Measurements from ENCODE around the gene OR4P4. TPM values are rescaled to one million over a fixed set of nuclear protein-coding genes. Genes with fewer than 3 reads are reported as not detected.

OR4P4 gene
- total and polyA plus RNA-seq, 2 of the 13 experiments (the other 11 are each of a cell fraction or from before 2014, with no cell fraction given), result not detected

GRCh38 chr11:55661901-55662300 is 27.0 kb downstream of the OR4P4 start, which contains the start of gene OR4C6:
TSS of gene OR4C6 (plus strand) at chr11:55662201. CDS start at chr11:55665167, 2,966 bp downstream.
- POLR2A ChIA-PET, result no interaction called here

GRCh38 chr11:55669376-55669775 is 34.5 kb downstream of the OR4P4 start:
- no peaks in the 10 kb centered on the region for H3K79me2 ChIP-seq (ENCODE audit: insufficient read depth, low read length)
- FAIRE-seq (no peak), ATAC-seq (no peak), DNase-seq (ENCODE audit: low spot score) (no peak)
- H3K27ac ChIP-seq (ENCODE audit: extremely low read length, insufficient read depth, low read length), result no peak overlapping the region
- H3K4me3 ChIP-seq (replicated peaks in 1 of 3; ENCODE audit: insufficient read depth in 1 of 3, low read depth in 2 of 3, low read length in 3 of 3), result no peak overlapping the region
- no peaks in the 10 kb centered on the region for H4K20me1 ChIP-seq (ENCODE audit: insufficient read depth, low read length)
- in situ Hi-C loops (cut with HindIII; ENCODE audit: extremely low pct_ligation_motif_present, low pct_unique_long_range_greater_than_20kb) (no loop called here), intact Hi-C loops (cut with micrococcal nuclease; ENCODE audit: unreplicated experiment) (no loop called here)
- peaks cover 26% of the 10 kb centered on the region for H3K9me3 ChIP-seq (ENCODE audit: low read length)
- no peaks in the 10 kb centered on the region for H3K27me3 ChIP-seq (ENCODE audit: control insufficient read depth in 1 of 2, insufficient read depth in 2 of 2, low read length in 2 of 2)
- H3K4me2 ChIP-seq (ENCODE audit: low read depth, low read length), result no peak overlapping the region
- H2AFZ ChIP-seq (ENCODE audit: low read length), result no peak overlapping the region
- ChIA-PET POLR2A (no interaction called here), CTCF (ENCODE audit: low intra/inter-chr PET ratio, low total read pairs) (no interaction called here)
- BruUV-seq (replicated peaks), result no TSS peak
- TF ChIP-seq CEBPB (IDR thresholded peaks at IDR 0.05; ENCODE audit: borderline replicate concordance, low read depth, low read length) (peak; percentile 53; the same call in 1 of the 2 replicates), SRSF9 (IDR thresholded peaks at IDR 0.05; ENCODE audit: borderline replicate concordance, insufficient read depth, low read depth, low read length, poor library complexity, severe bottlenecking) (no peak), ZNF441 (CRISPR knock-in tag; IDR thresholded peaks at IDR 0.05; ENCODE audit: borderline replicate concordance) (no peak)
- H3K9ac ChIP-seq (ENCODE audit: insufficient read depth, low read depth, low read length), result no peak overlapping the region
- no peaks in the 10 kb centered on the region for H3K4me1 ChIP-seq (ENCODE audit: insufficient read depth, low read length)
- no peaks in the 10 kb centered on the region for H3K36me3 ChIP-seq (replicated peaks in 1 of 2; ENCODE audit: control insufficient read depth in 1 of 2, insufficient read depth in 2 of 2, low read length in 2 of 2)
- 0% methylated on average over 2 of the region's 2 CpGs for WGBS (ENCODE audit: low lambda C conversion rate)

More at GRCh38 chr11:55661901-55662300, 27.0 kb downstream of the OR4P4 start, which contains the start of gene OR4C6:
- Histone ChIP-seq H2AFZ (ENCODE audit: low read length) (no peak within 1 kb of the TSS), H3K27me3 (ENCODE audit: control insufficient read depth in 1 of 2, insufficient read depth in 2 of 2, low read length in 2 of 2) (no peaks in the 10 kb centered on the region), H3K9ac (ENCODE audit: insufficient read depth, low read depth, low read length) (no peak within 1 kb of the TSS), H3K4me1 (ENCODE audit: insufficient read depth, low read length) (no peaks in the 10 kb centered on the region), H4K20me1 (ENCODE audit: insufficient read depth, low read length) (no peaks in the 10 kb centered on the region), H3K9me3 (ENCODE audit: low read length) (peaks cover 43% of the 10 kb centered on the region), H3K36me3 (replicated peaks in 1 of 2; ENCODE audit: control insufficient read depth in 1 of 2, insufficient read depth in 2 of 2, low read length in 2 of 2) (no peaks in the 10 kb centered on the region), H3K79me2 (ENCODE audit: insufficient read depth, low read length) (no peaks in the 10 kb centered on the region), H3K4me2 (ENCODE audit: low read depth, low read length) (no peak within 1 kb of the TSS), H3K4me3 (replicated peaks in 1 of 3; ENCODE audit: insufficient read depth in 1 of 3, low read depth in 2 of 3, low read length in 3 of 3) (no peak within 1 kb of the TSS), H3K27ac (ENCODE audit: extremely low read length, insufficient read depth, low read length) (no peak within 1 kb of the TSS)
- FAIRE-seq, result no peak
- CTCF ChIA-PET (ENCODE audit: low intra/inter-chr PET ratio, low total read pairs), result no interaction called here
- ATAC-seq, result no peak
- no peak for TF ChIP-seq FOXP1 (IDR thresholded peaks at IDR 0.05)
- TF ChIP-seq FOXP1 (CRISPR knock-in tag; IDR thresholded peaks at IDR 0.05), result no peak
- no peak for TF ChIP-seq ISL2 (CRISPR knock-in tag; IDR thresholded peaks at IDR 0.05)
- in situ Hi-C loops (cut with HindIII; ENCODE audit: extremely low pct_ligation_motif_present, low pct_unique_long_range_greater_than_20kb), result no loop called here
- DNase-seq (ENCODE audit: low spot score), result no peak
- BruUV-seq (replicated peaks), result no TSS peak
- 0% methylated on average over 1 of the region's 1 CpG for WGBS (ENCODE audit: low lambda C conversion rate)
- intact Hi-C loops (cut with micrococcal nuclease; ENCODE audit: unreplicated experiment), result no loop called here

All from HepG2 (cell line).